IMR-90 (cell line): Measurements from ENCODE around the gene HAGHL. TPM values are rescaled to one million over a fixed set of nuclear protein-coding genes. Genes with fewer than 3 reads are reported as not detected.

Experiments used
- ATAC-seq: fragments of 200-7000 bp; cut with Tn5 transposase; 2 replicates; pipeline ENCODE4 v1.9.1; 2020; ENCODE audit warnings: low read depth, mild to moderate bottlenecking, moderate library complexity
- BruUV-seq: library from RNA; stranded (reverse); fragments of 400-500 nt; replicated peaks from 2 replicates; lab custom pipeline; 2021; lab: Mats Ljungman, UMichigan
- CTCF ChIA-PET: fragments of 300-600 bp; formaldehyde crosslinking; extraction: SDS; loops from one replicate; lab custom pipeline; 2021; ENCODE audit warnings: antibody characterized with exemption; lab: Yijun Ruan, JAX
- POLR2A ChIA-PET: fragments of 300-600 bp; sonication (Branson Sonifier 250); formaldehyde crosslinking; loops from one replicate; lab custom pipeline; 2022; ENCODE audit warnings: antibody characterized with exemption; ENCODE audit not compliant: unreplicated experiment; lab: Charles Lee
- DNase-seq: peaks from one replicate; pipeline ENCODE4 v3.0.0; 2013
- H2AFZ ChIP-seq: replicated peaks from 2 replicates; pipeline ENCODE3; 2013; ENCODE audit warnings: low read length, mild to moderate bottlenecking; ENCODE audit not compliant: poor library complexity
- H2AK5ac ChIP-seq: 2 replicates; pipeline ENCODE4 v1.6.1; 2013; ENCODE audit warnings: low read depth, low read length, inconsistent platforms
- H2AK9ac ChIP-seq: replicated peaks from 2 replicates; pipeline ENCODE3; 2013; ENCODE audit warnings: mild to moderate bottlenecking, low read depth, low read length, moderate library complexity; ENCODE audit not compliant: poor library complexity
- H2BK120ac ChIP-seq: 2 replicates; pipeline ENCODE4 v1.6.1; 2013; ENCODE audit warnings: low read depth, low read length, inconsistent platforms
- H2BK15ac ChIP-seq: 3 replicates; pipeline ENCODE4 v1.6.1; 2013; ENCODE audit warnings: low read depth, low read length, inconsistent platforms
- H2BK20ac ChIP-seq: 2 replicates; pipeline ENCODE4 v1.6.1; 2013; ENCODE audit warnings: low read depth, mild to moderate bottlenecking, inconsistent platforms, low read length, moderate library complexity
- H2BK5ac ChIP-seq: 2 replicates; pipeline ENCODE4 v1.6.1; 2013; ENCODE audit warnings: mild to moderate bottlenecking, low read depth, low read length, inconsistent platforms; ENCODE audit not compliant: poor library complexity, severe bottlenecking
- H3K14ac ChIP-seq: replicated peaks from 2 replicates; pipeline ENCODE4 v1.6.1; 2013; ENCODE audit warnings: low read depth, low read length, inconsistent platforms
- H3K18ac ChIP-seq: 2 replicates; pipeline ENCODE4 v1.6.1; 2013; ENCODE audit warnings: low read depth, low read length, control low read depth
- H3K23ac ChIP-seq: 2 replicates; pipeline ENCODE4 v1.6.1; 2013; ENCODE audit warnings: low read depth, low read length, inconsistent platforms
- H3K27ac ChIP-seq: 2 replicates; pipeline ENCODE4 v1.5.1; 2013; ENCODE audit warnings: mild to moderate bottlenecking, control low read depth, low read length; ENCODE audit not compliant: insufficient read depth
- H3K27me3 ChIP-seq: 2 replicates; pipeline ENCODE4 v1.6.1; 2013; ENCODE audit warnings: low read length; ENCODE audit not compliant: control insufficient read depth, insufficient read depth
- H3K36me3 ChIP-seq: 2 replicates; pipeline ENCODE4 v1.6.1; 2013; ENCODE audit warnings: low read length, mixed read lengths; ENCODE audit not compliant: control insufficient read depth, insufficient read depth
- H3K4ac ChIP-seq: 2 replicates; pipeline ENCODE4 v1.6.1; 2013; ENCODE audit warnings: low read depth, low read length, inconsistent platforms
- H3K4me1 ChIP-seq: 2 replicates; pipeline ENCODE4 v1.6.1; 2013; ENCODE audit warnings: low read length, mixed read lengths; ENCODE audit not compliant: control insufficient read depth, insufficient read depth
- H3K4me2 ChIP-seq: 2 replicates; pipeline ENCODE4 v1.6.1; 2013; ENCODE audit warnings: low read depth, mild to moderate bottlenecking, control low read depth, low read length, moderate library complexity
- H3K4me3 ChIP-seq: 2 replicates; pipeline ENCODE4 v1.5.1; 2013; ENCODE audit warnings: low read depth, mild to moderate bottlenecking, control low read depth, low read length, moderate library complexity; ENCODE audit not compliant: insufficient read depth
- H3K56ac ChIP-seq: 2 replicates; pipeline ENCODE4 v1.6.1; 2013; ENCODE audit warnings: low read length, inconsistent platforms; ENCODE audit not compliant: insufficient read depth; ENCODE audit errors: extremely low read depth
- H3K79me1 ChIP-seq, 2 experiments: 2 replicates each; pipeline ENCODE4 v1.6.1; 2013; ENCODE audit warnings: low read length in 2 of 2, inconsistent platforms in 1 of 2, low read depth in 1 of 2
- H3K9ac ChIP-seq: 2 replicates; pipeline ENCODE4 v1.6.1; 2013; ENCODE audit warnings: low read depth, low read length, control low read depth
- H3K9me1 ChIP-seq: 2 replicates; pipeline ENCODE4 v1.6.1; 2013; ENCODE audit warnings: low read length, inconsistent platforms; ENCODE audit not compliant: insufficient read depth
- H3K9me3 ChIP-seq: 2 replicates; pipeline ENCODE4 v1.6.1; 2013; ENCODE audit warnings: low read length; ENCODE audit not compliant: control insufficient read depth, insufficient read depth
- H4K20me1 ChIP-seq: 2 replicates; pipeline ENCODE4 v1.6.1; 2013; ENCODE audit warnings: low read length, inconsistent platforms; ENCODE audit not compliant: insufficient read depth
- H4K5ac ChIP-seq: 2 replicates; pipeline ENCODE4 v1.6.1; 2013; ENCODE audit warnings: mild to moderate bottlenecking, low read depth, low read length, control low read depth
- H4K8ac ChIP-seq, 2 experiments: 2 replicates each; pipeline ENCODE4 v1.6.1; 2013; ENCODE audit warnings: low read depth in 2 of 2, low read length in 2 of 2, control low read depth in 1 of 2, inconsistent platforms in 1 of 2
- H4K91ac ChIP-seq: 2 replicates; pipeline ENCODE4 v1.6.1; 2013; ENCODE audit warnings: low read depth, low read length, inconsistent platforms; ENCODE audit not compliant: insufficient read depth
- CEBPB ChIP-seq: IDR thresholded peaks from 2 replicates; pipeline ENCODE4 v1.6.1; 2012; ENCODE audit warnings: low read depth, low read length, improper control_type of control experiment
- USF2 ChIP-seq: fragments of 150-350 bp; IDR thresholded peaks from 2 replicates; pipeline ENCODE4 v1.6.1; 2017; ENCODE audit warnings: mild to moderate bottlenecking, antibody characterized with exemption, low read length, low read depth
- WGBS, 2 experiments: methylation state at CpG; one replicate each; pipeline versions ENCODE4 v1.1.5 to v1.1.7; 2013; ENCODE audit warnings: missing lambda C conversion rate in 2 of 2; ENCODE audit not compliant: insufficient read length in 1 of 2; ENCODE audit errors: extremely low coverage in 2 of 2; 5-methylcytosine and 5-hydroxymethylcytosine counted together
- dilution Hi-C: fragments of 300-500 bp; cut with HindIII; formaldehyde crosslinking; loops from one replicate; pipeline ENCODE4 v1.14.3; 2018; ENCODE audit warnings: low sequenced_read_pairs; ENCODE audit not compliant: unreplicated experiment
- in situ Hi-C: fragments of 300-500 bp; cut with MboI; formaldehyde crosslinking; loops from 3 replicates; pipeline ENCODE4 v1.14.3; 2019; ENCODE audit warnings: low sequenced_read_pairs, inconsistent platforms, mixed read lengths
- intact Hi-C: fragments of 100-400 bp; cut with micrococcal nuclease; formaldehyde crosslinking; loops from 2 replicates; pipeline ENCODE4 v1.10.0; 2022
- polyA plus RNA-seq, 3 experiments: library from polyadenylated mRNA; depleted of rRNA; stranded (reverse); fragments of >200 nt; gene quantifications; 2 replicates each; pipeline ENCODE4 v1.2.3, GENCODE V29; 2012; ENCODE audit warnings: low replicate concordance in 1 of 3
- total RNA-seq: library from RNA; depleted of rRNA; stranded (reverse); fragments of >200 nt; gene quantifications from 2 replicates; pipeline ENCODE4 v1.2.3, GENCODE V29; 2012

Gene HAGHL
- total and polyA plus RNA-seq, 2 of the 4 experiments (the other 2 are of a cell fraction), result 3.0 to 12.5 TPM

- dilution Hi-C loops (no loop called here), in situ Hi-C loops (no loop called here), intact Hi-C loops (no loop called here)
- H4K8ac ChIP-seq, result no peak overlapping the region
- CTCF ChIA-PET, result no interaction called here
- no peak overlapping the region for H3K56ac ChIP-seq
- H3K36me3 ChIP-seq, result no peaks in the 10 kb centered on the region
- H4K20me1 ChIP-seq, result no peaks in the 10 kb centered on the region
- H3K23ac ChIP-seq, result no peak overlapping the region
- H2BK120ac ChIP-seq, result no peak overlapping the region
- 82% methylated on average over 10 of the region's 29 CpGs; no CpG with 5 or more reads in 1 of the 2 experiments for WGBS, 2 experiments
- no peak for ATAC-seq
- no peak overlapping the region for H2AK5ac ChIP-seq
- no peak overlapping the region for H3K9ac ChIP-seq
- H2BK5ac ChIP-seq, result no peak overlapping the region
- H4K5ac ChIP-seq, result no peak overlapping the region
- no peak for TF ChIP-seq CEBPB
- no peak for TF ChIP-seq USF2
- H3K9me1 ChIP-seq, result no peaks in the 10 kb centered on the region
- H2AFZ ChIP-seq, result no peak overlapping the region
- no peaks in the 10 kb centered on the region for H3K4me1 ChIP-seq
- H3K9me3 ChIP-seq, result no peaks in the 10 kb centered on the region
- no TSS peak for BruUV-seq
- no peak overlapping the region for H2BK20ac ChIP-seq
- H4K91ac ChIP-seq, result no peak overlapping the region
- H3K14ac ChIP-seq, result no peak overlapping the region
- H2AK9ac ChIP-seq, result no peak overlapping the region
- DNase-seq, result no peak
- POLR2A ChIA-PET, result no interaction called here
- H3K4ac ChIP-seq, result no peak overlapping the region
- H3K4me3 ChIP-seq, result no peak overlapping the region
- no peak overlapping the region for H2BK15ac ChIP-seq
- no peaks in the 10 kb centered on the region; the same call in 1 of the 2 replicates for H3K27me3 ChIP-seq
- no peak overlapping the region for H3K27ac ChIP-seq
- H3K79me1 ChIP-seq, result no peaks in the 10 kb centered on the region
- H3K18ac ChIP-seq, result no peak overlapping the region
- H3K4me2 ChIP-seq, result no peak overlapping the region
These were observed 39.3 kb downstream of the HAGHL start for GRCh38 chr16:766008-766819.
